HepG2 (cell line): ENCODE measurements around the gene CSNK2A1.

Experiments used
- FOXK1 ChIP-seq: sonication (generic); formaldehyde crosslinking; IDR thresholded peaks from 2 replicates; pipeline ENCODE4 v1.4.0; 2020; ENCODE audit warnings: low read depth, missing genetic modification reagents, borderline replicate concordance
- GABPA ChIP-seq, 2 experiments: IDR thresholded peaks; 2 replicates each; pipeline ENCODE4 v1.6.1; 2011 to 2016; ENCODE audit warnings: low read depth in 2 of 2, low read length in 1 of 2, missing biosample characterization in 1 of 2, missing genetic modification characterization in 1 of 2

GRCh38 chr20:584971-585301, 41.3 kb upstream of the CSNK2A1 start:
- no peak for TF ChIP-seq FOXK1 (CRISPR knock-in tag)
- TF ChIP-seq GABPA (IDR thresholded peaks at IDR 0.05; ENCODE audit: low read depth, low read length) = no peak
- no peak for TF ChIP-seq GABPA (CRISPR knock-in tag; IDR thresholded peaks at IDR 0.05; ENCODE audit: low read depth)
